ENCODE data around the gene KCNQ5.

DNA sequence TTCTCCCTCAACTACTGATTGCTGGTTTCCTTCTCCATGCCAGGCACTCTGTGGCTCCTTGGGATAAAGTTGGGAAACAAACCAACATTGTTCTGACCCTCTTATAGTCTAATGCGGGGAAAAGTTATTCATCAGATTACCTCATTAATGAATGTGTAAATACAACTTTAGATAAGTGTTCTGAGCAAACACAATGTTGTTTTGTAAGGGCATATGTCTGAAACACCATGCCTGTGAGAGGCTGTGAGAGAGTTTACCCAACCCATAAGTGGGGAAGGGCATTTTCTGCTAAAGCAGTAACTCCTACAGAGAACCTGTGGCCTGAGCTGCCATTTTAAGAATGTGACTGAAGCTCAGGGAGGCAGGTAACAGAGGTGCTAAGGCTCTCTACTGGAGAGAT is 319.9 kb downstream of the KCNQ5 start:
- TF ChIP-seq, protein P1, sequence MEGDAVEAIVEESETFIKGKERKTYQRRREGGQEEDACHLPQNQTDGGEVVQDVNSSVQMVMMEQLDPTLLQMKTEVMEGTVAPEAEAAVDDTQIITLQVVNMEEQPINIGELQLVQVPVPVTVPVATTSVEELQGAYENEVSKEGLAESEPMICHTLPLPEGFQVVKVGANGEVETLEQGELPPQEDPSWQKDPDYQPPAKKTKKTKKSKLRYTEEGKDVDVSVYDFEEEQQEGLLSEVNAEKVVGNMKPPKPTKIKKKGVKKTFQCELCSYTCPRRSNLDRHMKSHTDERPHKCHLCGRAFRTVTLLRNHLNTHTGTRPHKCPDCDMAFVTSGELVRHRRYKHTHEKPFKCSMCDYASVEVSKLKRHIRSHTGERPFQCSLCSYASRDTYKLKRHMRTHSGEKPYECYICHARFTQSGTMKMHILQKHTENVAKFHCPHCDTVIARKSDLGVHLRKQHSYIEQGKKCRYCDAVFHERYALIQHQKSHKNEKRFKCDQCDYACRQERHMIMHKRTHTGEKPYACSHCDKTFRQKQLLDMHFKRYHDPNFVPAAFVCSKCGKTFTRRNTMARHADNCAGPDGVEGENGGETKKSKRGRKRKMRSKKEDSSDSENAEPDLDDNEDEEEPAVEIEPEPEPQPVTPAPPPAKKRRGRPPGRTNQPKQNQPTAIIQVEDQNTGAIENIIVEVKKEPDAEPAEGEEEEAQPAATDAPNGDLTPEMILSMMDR (IDR thresholded peaks at IDR 0.05): no peak
- TF ChIP-seq POLR2A (IDR thresholded peaks at IDR 0.05): no peak
